GM12801 (cell line): ENCODE measurements around the gene SORBS2.

ENCODE experiments used
- TF ChIP-seq, protein P1 (sequence below): IDR thresholded peaks from one replicate; pipeline ENCODE4 v1.5.1; 2011; ENCODE audit warnings: control low read depth; ENCODE audit not compliant: insufficient read length; ENCODE audit errors: extremely low read depth

Gene SORBS2

GRCh38 chr4:185669288-185669687 lies 142.7 kb downstream of the SORBS2 start:
- TF ChIP-seq, protein P1, sequence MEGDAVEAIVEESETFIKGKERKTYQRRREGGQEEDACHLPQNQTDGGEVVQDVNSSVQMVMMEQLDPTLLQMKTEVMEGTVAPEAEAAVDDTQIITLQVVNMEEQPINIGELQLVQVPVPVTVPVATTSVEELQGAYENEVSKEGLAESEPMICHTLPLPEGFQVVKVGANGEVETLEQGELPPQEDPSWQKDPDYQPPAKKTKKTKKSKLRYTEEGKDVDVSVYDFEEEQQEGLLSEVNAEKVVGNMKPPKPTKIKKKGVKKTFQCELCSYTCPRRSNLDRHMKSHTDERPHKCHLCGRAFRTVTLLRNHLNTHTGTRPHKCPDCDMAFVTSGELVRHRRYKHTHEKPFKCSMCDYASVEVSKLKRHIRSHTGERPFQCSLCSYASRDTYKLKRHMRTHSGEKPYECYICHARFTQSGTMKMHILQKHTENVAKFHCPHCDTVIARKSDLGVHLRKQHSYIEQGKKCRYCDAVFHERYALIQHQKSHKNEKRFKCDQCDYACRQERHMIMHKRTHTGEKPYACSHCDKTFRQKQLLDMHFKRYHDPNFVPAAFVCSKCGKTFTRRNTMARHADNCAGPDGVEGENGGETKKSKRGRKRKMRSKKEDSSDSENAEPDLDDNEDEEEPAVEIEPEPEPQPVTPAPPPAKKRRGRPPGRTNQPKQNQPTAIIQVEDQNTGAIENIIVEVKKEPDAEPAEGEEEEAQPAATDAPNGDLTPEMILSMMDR: no peak

- TF ChIP-seq, protein P1: no peak
Measured at GRCh38 chr4:185666156-185666555, 145.8 kb downstream of the SORBS2 start.

- TF ChIP-seq, protein P1: no peak
Measured at GRCh38 chr4:185665655-185666054, 146.3 kb downstream of the SORBS2 start.

DNA sequence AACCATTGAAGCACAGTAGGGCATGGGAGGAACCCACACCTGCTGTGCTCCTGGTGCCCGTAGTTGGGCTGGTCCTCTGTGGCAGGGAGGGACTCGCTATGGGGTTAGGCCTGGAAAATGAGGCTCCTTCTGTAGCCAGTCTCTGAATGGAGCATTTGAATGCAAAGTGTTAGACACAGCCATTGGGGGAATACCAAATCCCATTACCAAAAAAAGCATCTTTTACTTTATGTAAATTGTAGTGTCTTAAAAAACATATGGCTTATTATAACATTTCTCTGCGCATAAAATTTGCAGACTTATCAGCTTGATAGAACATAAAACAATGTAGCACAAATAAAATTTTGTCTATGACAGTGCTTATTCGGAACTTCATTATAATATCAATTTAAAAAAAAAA lies 147.5 kb downstream of the SORBS2 start:
- TF ChIP-seq, protein P1: no peak

- TF ChIP-seq, protein P1: no peak
Measured at GRCh38 chr4:185662030-185662778, 149.8 kb downstream of the SORBS2 start.

DNA sequence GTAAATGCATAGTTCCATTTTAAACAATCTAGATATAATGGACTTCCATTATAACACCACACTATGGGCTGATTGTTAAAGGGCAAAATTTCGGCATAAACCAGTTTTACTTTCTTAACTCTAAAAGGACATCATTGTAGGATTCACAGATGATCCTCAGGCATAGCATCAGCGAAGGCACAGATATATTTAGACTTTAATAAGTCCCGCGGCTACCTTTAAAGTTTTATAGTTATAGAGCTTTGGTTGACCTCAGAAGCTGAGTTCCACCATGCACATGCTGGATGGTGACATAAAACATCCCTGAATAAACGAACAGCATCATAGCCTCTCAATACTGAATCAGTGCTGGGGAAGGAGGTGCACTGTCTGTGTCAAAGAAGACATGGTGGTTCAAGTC lies 151.7 kb downstream of the SORBS2 start:
- TF ChIP-seq, protein P1: no peak

GRCh38 chr4:185657699-185658098 lies 154.3 kb downstream of the SORBS2 start:
- TF ChIP-seq, protein P1: no peak
